SW480 (cell line): ENCODE measurements around the gene PLXDC2.
"Not testable (repeated sequence)": the region's sequence is repeated elsewhere in the genome, so short reads cannot be mapped to it uniquely, and the experiment has no call there.

ENCODE experiments used
- DNase-seq: peaks from one replicate; pipeline ENCODE4 v3.0.0-alpha.2; 2016; ENCODE audit warnings: low spot score

The PLXDC2 gene

DNA sequence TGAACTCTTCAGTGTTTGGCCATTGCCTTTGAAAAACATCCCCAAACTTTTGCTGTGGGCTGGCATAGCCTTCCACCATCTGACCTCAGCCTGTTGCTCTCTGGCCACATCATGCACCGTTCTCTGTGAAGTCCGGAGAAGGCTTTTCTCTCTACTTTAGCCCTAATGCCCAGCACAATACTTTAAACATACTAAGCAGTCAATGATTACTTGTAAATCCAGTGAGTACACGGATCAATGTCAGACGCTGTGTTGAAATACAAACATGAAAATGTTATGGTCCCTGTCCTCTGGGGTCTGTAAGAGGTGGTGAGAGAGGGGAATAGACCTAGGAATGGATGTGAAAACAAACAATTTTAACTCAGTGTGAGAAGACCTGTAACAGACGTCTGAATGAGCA, 297.9 kb downstream of the PLXDC2 start:
- DNase-seq: no peak

DNA sequence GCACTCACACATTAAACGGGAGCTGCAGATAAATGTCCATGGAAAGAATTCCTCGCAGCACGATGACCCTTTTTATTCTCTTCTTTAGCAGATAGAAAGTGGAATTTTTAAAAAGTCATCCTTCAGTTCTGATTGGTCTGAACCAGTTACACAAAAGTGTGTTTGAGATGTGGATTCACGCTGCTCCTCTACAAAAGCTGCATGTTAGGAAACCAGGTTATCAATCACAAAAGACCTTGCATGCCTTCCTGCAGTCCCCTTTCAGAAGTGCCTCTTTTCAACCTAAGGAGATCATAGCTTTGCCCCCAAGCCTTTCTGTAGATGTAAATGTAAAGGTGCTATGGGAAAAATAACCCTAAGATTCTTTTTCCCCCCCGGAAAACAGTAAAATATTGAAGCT, 299.7 kb downstream of the PLXDC2 start:
- no peak for DNase-seq

DNA sequence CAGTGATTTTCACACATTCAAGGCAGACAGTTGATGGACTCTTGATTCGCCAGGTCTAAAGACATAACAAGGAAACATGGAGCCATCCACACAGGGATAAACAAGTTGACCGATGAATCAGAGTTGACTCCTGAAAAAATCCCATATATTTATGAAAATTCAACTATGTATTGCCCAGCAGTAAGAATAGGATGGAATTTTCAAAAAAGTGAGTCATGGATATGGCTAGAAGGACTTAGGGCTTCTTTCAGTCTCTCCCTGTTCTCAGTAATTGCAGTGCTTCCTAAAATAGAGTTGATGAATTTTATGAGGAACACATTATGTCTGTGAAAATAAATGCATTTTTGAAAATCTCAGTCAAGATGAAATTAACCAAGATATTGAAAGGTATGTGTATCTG, 301.2 kb downstream of the PLXDC2 start:
- DNase-seq: no peak

DNA sequence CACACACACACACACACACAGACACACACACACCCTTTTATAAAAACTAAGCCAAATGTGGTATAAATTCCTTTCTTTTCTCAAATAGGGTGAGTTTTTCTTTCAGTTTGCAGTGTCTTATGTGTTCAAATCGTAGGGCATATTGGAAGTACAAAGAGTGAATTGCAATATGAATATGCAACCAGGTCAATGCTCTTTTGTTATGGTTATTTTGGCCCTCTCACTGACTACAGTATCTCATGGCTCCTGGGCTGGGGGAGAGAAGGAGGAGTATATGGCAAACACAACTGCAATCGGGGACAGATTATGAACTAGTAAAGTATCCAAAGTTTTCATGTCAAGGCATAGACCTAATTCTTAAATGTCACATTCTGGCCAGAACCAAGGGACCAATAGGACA, 301.9 kb downstream of the PLXDC2 start:
- no peak for DNase-seq

DNA sequence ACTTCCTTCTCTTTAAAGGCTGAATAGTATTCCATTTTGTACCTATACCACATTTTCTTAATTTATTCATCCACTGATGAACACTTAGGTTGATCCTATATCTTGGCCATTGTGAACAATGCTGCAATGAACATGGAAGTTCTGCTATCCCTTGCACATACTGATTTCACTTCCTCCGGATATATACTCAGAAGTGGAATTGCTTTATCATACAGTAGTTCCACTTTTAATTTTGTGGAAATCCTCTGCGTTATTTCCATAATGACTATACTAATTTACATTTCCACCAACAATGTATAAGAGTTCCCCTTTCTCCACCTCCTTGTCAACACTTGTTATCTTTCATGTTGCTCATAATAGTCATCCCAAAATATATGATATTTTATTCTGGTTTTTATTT, 312.6 kb downstream of the PLXDC2 start:
- DNase-seq: no peak

DNA sequence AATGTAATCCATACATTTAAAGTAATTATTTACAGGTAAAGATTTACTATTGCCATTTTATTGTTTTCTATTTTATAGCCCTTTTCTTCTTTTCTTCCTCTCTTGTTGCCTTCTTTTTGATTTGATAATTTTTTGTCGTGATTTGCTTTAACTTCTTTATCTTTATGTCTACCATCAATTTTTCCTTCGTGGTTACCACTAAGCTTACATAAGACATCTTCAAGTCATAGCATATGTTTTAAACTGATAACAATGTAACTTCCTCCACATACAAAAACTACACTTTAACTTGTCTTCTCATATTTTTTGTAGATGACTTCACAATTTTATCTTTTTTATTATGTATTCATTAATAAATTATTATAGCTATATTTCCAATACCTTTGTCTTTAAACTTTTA, 316.6 kb downstream of the PLXDC2 start:
- no peak for DNase-seq

DNA sequence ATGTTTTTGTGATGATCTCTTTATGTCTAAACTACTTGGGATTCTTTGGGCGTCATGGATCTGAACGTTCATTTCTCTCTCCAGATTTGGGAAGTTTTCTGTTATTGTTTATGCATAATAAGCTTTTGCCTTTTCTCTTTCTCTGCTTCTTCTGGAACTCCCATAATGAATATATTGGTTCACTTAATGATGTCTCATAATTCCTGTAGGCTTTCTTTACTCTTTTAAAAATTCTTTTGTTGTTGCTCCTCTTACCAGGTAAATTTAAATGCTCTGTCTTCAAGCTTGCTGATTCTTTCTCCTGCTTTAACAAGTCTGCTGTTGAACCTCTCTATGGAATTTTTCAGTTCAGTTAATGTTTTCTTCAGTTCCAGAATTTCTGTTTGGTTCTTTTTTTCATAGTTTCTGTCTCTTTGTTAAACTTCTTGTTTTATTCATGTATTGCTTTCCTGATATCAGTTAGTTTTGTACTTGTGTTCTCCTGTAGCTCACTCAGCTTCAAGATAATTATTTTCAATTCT, 317.5 kb downstream of the PLXDC2 start:
- no peak for DNase-seq

DNA sequence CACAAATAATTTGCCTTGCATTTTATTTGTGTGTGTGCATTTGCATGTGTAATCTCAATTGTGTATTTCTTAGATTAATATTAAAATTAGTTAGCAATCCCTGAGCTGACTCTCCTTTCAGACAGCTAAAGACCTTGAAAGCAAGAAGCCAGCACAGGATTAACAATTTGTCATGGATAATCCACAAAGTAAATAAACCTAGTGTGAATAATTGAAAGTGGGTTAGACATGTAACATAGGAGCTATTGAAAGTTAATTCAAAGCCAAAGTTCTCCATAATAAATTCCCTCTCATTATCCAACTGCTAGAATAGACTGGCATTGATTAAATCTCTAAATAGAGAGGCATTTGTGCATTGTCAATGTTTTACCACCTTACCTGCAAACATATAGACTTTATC, 326.1 kb downstream of the PLXDC2 start:
- DNase-seq: no peak

DNA sequence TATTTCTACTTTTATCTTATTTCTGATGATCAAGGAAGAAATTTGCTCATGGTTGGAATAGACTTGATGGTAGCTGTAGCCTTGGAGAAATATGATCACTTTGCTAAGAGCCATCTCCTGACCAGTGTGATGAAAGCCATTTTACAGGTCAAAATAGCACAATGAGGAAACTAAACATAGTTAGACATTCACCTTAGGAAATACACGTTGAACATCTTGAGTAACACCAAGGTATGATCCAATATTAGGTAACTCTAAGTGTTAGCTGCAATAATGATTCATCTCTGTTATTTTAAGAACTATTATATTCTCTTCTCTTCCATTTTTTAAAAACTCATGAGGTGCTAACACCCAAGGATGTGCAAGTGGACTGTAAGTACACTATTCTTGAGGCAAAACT, 328.0 kb downstream of the PLXDC2 start:
- no peak for DNase-seq

DNA sequence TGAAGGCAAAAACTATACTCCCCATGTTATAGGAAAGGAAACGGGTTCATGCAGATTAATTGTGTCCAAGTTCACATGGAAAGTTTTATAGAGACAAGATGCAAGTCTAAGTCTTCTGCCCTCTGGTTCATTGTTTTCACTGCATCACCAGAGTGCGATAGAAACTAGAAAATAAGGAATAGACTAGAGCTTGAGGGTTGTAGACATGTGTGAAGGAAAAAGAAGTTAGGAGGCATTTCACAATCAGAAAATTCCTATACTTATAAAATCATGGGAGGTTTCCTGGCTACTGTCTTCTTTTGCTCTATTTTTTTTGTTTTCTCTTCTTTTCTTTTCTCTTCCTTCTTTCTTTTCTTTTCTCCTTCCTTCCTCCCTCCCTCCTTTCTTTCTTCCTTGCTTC, 329.8 kb downstream of the PLXDC2 start:
- DNase-seq: no peak

DNA sequence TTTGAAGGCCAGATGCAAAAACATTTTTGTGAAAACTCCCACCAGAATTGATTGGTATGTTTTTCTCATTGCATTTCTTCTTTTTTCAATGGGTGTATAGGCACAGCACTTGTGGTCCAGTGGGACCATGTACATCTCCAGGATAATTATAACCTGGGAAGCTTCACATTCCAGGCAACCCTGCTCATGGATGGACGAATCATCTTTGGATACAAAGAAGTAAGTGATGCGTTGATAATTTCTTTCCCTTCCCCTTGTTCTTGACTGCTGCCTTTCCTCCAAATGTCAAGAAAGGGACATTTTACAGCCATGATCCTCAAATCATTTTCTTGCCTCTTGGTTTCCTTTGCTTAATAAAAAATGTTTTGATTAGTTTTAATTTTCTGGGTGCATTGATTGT, 331.5 kb downstream of the PLXDC2 start:
- no peak for DNase-seq

DNA sequence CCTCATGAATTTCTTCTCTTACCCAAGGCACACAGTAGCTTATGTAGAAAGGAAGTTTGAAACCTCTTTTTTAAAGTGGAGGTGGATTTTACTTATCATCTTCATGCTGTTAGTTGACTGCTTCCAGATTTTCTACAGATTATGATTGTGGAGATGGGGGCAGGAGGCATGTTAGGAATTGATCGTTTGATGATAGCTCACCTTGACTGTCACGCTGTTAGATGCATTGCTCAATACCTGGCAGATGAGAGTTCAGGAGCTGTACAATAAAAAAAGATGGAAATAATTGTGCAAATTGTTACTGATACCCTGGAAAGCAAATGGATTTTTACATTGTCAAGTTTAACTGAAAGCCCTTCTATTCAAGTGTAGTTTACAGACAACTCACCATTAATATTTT, 340.3 kb downstream of the PLXDC2 start:
- DNase-seq: no peak

DNA sequence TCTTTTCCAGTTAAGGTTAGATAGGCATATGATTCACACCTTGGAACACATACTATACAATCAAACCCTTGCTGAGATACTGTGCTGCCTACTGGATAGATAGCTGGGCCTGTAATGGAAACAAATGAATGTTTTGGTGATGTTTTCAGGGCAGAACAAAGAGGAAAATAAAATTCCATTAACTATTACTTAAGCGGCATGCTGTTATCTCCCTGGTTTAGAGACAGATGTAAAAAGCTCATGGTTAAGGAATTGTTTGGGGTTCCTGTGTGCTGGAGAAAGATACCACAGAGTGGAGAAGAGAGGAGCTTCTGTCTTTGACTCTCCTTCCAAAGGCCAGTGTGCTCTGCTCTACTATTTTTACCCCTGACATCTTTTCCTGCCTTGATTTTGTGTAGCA, 341.1 kb downstream of the PLXDC2 start:
- no peak for DNase-seq

DNA sequence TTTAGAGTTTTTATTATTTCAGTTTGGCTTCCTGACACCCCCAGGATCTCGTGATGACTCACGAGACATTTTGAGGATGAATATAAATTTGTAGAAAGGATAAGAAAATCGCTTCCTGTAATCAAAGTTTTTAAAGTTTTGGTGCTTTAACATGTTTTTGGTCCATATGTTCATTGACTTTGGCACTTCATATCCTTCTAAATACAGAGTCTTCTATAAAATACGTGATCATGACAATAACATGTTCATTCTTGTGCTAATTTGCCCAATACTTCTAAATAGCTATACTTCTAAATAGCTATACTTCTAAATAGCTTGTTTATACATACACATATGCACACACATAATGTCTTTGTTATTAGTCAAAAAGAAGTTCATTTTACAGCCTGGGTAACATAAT, 341.9 kb downstream of the PLXDC2 start:
- DNase-seq: no peak

DNA sequence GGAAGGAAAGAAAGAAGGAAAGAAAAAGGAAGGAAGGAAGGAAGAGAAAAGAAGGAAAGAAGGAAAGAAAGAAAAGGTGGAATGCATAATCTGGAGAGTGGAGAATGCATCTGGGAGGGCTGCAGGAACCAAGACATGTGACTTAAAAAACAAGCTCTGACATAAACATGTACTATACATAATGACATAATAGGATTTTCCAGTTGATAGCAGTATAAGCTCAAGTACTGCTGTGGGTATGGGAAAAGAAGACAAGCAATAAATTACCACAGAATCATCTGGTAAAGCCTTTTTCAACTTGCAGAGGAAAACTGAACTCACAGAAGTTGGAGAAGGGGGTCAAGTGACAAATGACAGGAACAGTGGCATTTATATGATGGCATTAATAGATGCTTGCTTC, 345.9 kb downstream of the PLXDC2 start:
- DNase-seq: no peak

DNA sequence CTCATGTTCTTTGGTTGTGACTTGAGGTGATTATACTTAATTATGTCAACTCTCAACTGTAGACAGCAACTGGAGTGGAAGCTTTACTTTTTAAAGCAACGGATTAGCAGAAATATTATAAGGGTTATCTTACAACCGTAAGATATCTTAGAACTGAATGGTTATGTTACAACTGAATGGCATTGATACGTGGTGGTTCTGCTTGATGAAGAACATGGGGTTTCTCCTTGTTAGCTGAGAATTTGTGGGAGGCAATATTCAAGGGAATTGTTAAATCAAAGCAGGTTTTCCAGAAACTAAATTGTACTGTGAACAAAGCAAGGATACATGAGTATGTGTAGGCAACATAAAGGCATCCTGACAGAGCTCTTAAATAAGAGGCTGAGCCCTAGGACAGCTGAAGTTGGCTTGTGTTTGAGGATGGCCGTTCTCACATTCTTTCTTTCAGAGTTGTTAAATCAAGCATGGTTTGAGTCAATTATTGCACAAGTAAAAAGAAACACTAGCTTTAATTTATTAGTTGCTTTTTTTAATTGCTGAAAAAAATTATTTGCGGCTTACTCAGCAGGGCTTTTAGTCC, 350.0 kb downstream of the PLXDC2 start:
- no peak for DNase-seq

DNA sequence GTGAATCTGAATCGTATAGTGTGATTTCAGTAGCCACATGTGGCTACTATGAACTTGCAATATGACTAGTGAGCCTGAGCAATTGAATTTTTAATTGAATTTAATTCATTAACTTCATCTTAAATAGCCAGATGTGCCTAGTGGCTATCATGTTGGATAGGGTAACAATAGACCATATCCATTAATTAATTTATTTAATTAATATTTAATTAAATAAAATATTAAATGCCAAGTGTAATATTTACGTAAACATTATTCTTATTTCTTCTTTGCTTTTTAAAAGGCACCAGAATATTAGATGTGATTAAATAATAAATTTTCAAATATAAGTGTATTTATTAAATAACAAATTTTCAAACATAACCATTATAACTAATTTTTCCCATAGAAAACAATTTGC, 354.4 kb downstream of the PLXDC2 start:
- DNase-seq: no peak

DNA sequence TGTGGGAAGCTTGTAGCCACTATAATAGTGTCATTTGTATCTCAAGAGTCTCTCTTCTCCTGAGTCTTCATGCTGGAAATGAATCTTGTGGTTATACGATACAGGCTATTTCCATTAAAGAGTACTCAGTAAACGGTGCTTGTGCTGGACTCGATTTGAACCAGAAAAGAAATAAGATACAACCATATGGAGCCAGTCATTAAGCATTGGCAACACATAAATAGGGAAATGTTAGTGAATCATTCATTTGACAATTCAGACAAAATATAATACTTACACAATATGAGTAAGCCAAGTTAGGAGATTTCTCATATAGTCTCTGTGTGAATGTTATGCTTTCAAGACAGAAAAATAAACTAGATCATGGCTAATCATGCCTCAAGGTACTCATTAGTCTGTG, 356.8 kb downstream of the PLXDC2 start:
- no peak for DNase-seq

DNA sequence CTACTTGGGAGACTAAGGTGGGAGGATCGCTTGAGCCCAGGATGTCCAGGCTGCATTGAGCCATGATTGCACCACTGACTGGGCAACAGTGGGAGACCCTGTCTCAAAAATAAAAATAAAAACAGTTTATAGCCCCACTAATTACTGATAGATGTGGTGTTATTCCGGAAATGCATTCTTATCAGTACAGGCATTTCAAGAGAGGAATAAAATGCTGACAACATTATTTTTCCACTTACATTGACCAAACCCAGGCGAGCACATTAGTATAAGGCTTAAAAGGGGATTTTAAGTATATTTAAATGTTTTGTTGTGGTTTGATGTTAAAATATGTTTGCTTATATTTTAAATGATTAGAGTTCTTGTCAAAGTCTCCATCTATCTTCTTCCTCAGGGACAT, 359.5 kb downstream of the PLXDC2 start:
- DNase-seq: no peak

DNA sequence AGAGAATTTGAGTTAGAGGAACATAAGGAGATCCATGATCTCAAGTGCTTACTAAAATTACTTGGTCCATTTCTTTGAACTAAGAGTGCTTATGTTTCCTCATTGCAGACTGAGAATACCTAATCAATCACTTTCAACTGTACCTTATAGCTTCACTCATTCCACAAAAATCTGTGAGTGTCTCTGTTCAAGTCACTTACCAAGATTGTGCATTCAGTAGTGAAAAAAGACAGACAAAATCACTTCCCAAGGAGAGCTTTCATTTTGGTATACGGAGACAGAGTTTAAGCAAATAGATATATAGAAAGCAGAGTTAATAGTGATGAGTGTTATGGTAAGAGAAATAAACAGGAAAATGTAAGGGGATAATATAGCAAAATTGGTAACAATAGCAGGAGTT, 364.5 kb downstream of the PLXDC2 start:
- DNase-seq: no peak

DNA sequence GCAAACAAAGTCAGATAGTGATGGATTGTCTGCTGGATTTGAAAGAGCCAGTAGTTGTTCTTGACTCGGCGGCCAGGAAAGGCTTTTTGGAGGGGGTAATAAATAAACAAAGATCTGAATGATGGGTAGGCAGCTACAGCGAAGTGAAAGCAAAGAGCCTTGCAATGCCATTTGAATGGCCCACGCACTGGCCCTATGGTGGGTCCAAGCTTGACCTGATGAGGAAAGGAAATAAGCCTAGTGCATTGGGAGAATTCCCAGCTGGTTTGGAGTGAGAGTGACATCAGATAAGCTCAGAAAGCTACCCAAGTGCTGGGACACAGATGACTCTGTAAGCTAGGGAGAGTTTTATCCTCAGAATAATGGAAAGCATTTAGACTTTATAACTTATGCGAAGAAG, 365.2 kb downstream of the PLXDC2 start:
- DNase-seq: no peak

DNA sequence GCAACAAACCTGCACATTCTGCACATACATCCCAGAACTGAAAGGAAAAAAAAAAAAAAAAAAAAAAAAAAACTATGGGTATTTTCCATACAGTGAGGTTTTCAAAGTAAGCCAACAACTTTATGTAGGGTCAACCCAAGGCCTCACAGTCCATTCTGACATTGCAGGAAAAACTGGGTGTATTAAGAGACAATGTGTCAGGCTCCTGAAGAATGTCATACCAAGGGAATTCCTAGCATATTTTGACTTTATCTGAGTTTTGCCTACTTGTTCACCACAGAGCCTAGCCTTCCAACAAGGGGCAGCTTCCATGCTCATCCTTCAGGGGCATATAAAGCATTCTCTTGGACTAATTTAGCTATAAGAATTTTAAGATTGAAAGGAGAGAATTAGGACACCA, 368.9 kb downstream of the PLXDC2 start:
- no peak for DNase-seq

DNA sequence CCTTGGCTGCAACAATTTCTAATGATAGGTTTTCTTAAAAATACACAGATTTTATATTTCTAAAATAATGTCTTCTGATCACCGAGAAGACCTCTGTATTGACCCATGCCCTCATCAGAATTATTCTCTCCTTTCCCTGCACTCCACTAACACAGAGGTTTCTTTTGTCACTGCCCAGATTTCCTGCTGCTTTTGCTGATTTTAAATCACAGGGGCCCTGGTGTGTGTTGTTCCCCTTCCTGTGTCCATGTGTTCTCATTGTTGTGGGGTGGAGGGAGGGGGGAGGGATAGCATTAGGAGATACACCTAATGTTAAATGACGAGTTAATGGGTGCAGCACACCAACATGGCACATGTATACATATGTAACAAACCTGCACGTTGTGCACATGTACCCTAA, 375.2 kb downstream of the PLXDC2 start:
- DNase-seq: not testable (repeated sequence)

DNA sequence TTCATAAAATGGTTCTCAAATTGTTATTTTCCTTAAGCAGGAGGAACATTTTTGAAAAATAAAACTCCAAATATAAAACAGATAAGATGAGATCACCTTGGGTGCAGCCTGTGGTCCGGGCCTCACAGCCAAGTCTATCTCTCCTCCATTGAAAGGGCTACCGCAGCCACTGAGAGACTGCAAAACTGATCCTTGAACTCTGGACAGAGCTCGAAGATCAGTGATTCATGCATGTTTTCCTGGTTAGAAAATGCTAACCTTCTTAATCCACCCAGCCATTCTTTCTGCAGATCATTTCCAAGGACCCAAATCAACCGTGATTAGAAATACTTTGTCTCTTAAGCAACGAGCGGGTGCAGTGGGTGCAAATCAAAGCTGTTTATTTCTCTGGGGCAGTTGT, 378.8 kb downstream of the PLXDC2 start:
- DNase-seq: no peak

DNA sequence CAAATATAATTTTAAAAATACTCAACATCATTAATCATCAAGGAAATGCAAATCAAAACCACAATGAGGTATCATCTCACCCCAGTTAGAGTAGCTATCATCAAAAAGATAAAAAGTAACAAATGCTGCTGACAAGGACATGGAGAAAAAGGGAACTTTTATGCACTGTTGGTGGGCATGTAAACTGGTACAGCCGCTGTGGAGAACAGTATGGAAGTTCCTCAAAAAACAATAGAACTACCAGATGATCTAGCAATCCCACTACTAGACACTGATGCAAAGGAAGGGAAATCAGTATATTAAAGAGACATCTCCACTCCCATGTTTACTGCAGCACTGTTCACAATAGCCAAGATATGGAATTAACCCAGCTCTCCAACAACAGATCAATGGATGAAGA, 384.5 kb downstream of the PLXDC2 start:
- DNase-seq: no peak
